Measurements from ENCODE around the gene NADK.
"Not testable (repeated sequence)": the region's sequence is repeated elsewhere in the genome, so short reads cannot be mapped to it uniquely, and the experiment has no call there.

GRCh38 chr1:1726088-1726487, 52.2 kb downstream of the NADK start:
- not testable (repeated sequence) for TF ChIP-seq YY1 (IDR thresholded peaks at IDR 0.05; ENCODE audit: insufficient read depth, insufficient replicate concordance, low read depth, low read length); ZFP90 (CRISPR knock-in tag; IDR thresholded peaks at IDR 0.05; ENCODE audit: borderline replicate concordance); ZNF274 (CRISPR knock-in tag; IDR thresholded peaks at IDR 0.05); ZNF580 (CRISPR knock-in tag; IDR thresholded peaks at IDR 0.05; ENCODE audit: borderline replicate concordance, low read depth); ATF2 (CRISPR knock-in tag; IDR thresholded peaks at IDR 0.05); EP300 (IDR thresholded peaks at IDR 0.05; ENCODE audit: low read depth in 2 of 2, low read length in 2 of 2); EP300 (CRISPR knock-in tag; IDR thresholded peaks at IDR 0.05; ENCODE audit: borderline replicate concordance); ZNF784 (CRISPR knock-in tag; IDR thresholded peaks at IDR 0.05; ENCODE audit: borderline replicate concordance); CHD4 (IDR thresholded peaks at IDR 0.05; ENCODE audit: borderline replicate concordance, low read length); ETV6 (CRISPR knock-in tag; conservative IDR thresholded peaks at IDR 0.05); RFX5 (IDR thresholded peaks at IDR 0.05; ENCODE audit: low read depth, low read length); IRF2 (CRISPR knock-in tag; IDR thresholded peaks at IDR 0.05)

All from HepG2 (cell line).